A204.1 (cell line): ENCODE data around the gene BBIP1.

ENCODE experiments used
- FAIRE-seq: peaks from 2 replicates; lab custom pipeline; 2012; peaks lifted over from hg19 to GRCh38; lab: Jason Lieb, UNC

BBIP1 gene

GRCh38 chr10:110861930-110862649, 56.9 kb downstream of the BBIP1 start:
- no peak for FAIRE-seq

GRCh38 chr10:110861476-110861875, 57.5 kb downstream of the BBIP1 start:
- no peak for FAIRE-seq

DNA sequence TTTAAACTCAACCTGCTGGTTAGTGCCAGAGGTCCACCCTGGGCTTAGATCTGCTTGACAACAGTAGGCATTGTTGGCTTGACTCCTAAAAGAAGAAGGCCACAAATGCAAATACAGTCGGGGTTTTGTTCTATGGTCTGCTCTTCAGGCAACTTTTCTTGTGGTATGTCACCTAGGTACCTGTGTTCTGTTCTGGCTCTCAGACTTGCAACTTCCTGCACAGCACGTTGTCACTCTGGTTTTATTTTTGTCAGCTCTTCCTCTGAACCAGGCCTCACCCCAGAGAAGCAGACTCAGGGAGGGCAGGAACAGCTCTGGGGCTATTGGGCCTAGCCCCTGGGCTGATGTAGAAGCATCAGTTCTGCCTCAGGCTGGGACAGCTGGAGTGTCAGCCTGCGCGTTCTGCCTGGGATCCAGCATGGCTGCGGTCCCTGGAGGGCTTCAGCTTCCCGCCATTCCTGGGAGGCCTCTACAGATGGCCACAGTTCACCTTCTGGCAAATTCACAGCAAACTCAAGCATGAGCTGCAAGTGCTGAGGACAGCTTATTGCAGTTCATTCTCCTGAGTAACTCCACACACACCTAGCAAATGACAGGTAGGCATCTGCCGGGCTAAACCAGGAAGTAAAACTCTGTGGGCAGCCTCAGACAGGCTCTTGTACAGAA, 58.3 kb downstream of the BBIP1 start:
- FAIRE-seq: no peak

DNA sequence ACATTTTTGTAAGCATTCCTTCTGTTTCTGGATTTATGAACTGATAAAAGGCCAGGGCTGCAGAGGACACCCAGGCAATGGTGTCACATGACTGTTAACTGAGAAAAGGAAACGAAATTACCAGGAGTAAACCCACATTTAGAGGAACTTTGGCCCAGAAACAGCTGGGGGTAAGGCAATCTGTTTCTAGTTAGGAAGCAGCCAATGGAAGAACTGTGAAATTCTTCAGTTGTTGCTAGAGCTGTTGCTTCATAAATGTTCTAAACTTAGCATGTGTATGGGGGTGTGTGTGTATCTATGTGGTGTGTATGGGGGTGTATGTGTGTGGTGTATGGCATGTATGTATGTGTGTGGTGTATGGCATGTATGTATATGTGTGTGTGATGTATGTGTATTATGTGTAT, 59.0 kb downstream of the BBIP1 start:
- FAIRE-seq: no peak

- FAIRE-seq: no peak
Measured at GRCh38 chr10:110859206-110859972, 59.6 kb downstream of the BBIP1 start.

GRCh38 chr10:110858297-110858934, 60.6 kb downstream of the BBIP1 start:
- no peak for FAIRE-seq

DNA sequence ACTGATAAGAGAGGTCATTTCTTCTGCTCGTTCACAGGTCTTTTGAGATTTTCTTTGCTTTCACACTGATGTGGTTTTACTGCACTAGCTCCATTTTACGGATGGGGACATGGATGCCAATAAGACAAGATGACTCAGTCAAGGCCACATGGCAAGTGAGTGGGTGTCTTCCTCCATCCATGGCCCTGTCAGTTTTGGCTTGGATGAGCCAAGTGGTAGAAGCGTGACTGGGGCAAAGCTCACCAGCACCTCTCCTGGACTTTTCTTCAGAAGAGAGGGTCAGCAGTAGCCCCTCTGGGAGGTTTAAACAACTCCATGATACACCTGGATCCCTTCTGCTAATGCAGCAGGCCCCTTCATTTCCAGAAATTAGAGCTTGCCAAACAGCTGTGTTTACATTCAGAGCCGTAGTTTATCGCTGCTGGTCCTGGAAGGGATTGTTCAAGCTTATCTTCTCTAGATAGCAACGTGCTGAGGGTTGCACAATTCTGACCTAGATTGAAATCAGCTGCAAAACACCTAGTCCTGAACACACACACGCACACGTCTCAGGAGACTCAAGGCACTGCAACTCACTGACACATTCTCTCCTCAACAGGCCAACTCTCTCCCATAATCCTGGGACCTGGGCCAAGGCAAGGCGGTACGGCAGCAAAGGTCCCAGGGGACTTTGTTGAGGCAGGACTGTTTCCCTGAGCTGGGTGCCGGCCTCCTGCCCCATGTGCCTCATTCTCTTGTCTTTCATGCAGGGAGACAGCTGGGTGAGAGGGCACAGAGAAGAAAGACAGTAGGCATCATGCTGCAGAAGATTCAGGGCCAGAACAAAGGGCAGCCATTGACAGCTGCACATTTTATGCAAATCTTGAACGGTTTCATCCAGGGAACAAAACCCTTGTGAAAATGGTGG, 61.5 kb downstream of the BBIP1 start:
- no peak for FAIRE-seq

GRCh38 chr10:110853921-110854605, 64.9 kb downstream of the BBIP1 start:
- no peak for FAIRE-seq

DNA sequence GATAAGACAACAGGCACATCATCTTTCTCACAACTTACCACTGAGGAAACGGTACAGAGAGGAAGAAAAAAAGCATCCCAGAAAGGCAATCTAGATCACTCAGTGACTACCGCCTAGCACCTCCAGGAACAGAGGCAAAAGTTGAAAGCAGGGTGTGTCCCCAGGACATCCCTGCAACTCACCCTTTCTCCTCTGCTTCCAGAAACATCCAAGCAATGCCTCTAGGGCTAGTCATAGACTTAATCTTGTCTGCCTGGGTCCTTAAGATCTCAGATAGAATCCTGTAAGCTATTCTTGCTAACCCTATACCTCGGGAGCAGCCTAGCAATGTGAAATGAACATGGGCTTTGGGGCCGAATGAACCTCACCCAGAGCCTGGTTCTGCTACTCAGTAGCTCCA, 66.0 kb downstream of the BBIP1 start:
- FAIRE-seq: no peak

DNA sequence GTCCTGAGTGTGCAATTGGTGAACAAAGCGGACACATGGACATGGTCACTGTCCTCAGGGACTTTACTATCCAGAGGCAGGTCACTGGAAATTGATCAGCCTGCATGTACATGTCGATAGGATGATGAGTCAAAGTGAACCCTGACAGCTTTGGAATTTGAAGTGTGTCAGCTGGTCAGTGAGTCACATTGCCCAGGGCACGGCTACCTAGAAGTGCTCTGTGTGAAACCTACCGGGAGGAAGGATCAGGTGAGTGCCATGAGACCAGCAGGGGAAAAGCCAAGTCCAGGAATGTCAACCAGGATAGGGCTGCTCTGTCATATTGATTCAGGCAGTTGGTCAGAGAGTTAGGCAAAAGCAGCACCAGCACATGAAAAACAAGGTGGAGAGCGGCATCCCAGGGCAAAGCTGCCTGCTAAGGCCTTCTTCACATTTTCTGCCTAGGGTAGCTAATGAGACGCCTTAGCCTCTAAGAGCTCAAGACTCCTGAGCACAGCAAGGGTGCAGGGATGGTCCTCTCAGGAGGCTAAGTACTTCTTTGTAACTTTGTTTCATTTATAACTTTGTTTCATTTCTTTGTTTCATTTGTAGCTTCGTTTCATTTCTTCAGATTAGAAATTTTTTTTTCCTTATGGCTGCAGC, 66.6 kb downstream of the BBIP1 start:
- no peak for FAIRE-seq

GRCh38 chr10:110851020-110851612, 67.9 kb downstream of the BBIP1 start:
- FAIRE-seq: no peak

GRCh38 chr10:110850099-110850498, 68.9 kb downstream of the BBIP1 start:
- no peak for FAIRE-seq
